Panc1 (cell line): ENCODE results near the gene FRMD5. TPM values are rescaled to one million over a fixed set of nuclear protein-coding genes. Genes with fewer than 3 reads are reported as not detected.

Experiments used
- ATAC-seq: fragments of 200-7000 bp; cut with Tn5 transposase; 2 replicates; pipeline ENCODE4 v1.9.1; 2020; ENCODE audit warnings: mild to moderate bottlenecking, moderate library complexity
- BruUV-seq: library from RNA; stranded (reverse); fragments of 400-500 nt; replicated peaks from 2 replicates; lab custom pipeline; 2021; lab: Mats Ljungman, UMichigan
- CTCF ChIA-PET: fragments of 300-600 bp; sonication (Branson Sonifier 250); formaldehyde crosslinking; loops from one replicate; lab custom pipeline; 2022; ENCODE audit warnings: antibody characterized with exemption; lab: Charles Lee
- POLR2A ChIA-PET: fragments of 300-600 bp; sonication (Branson Sonifier 250); formaldehyde crosslinking; loops from one replicate; lab custom pipeline; 2022; ENCODE audit warnings: antibody characterized with exemption; lab: Charles Lee
- DNase-seq: peaks from one replicate; pipeline ENCODE4 v3.0.0-alpha.2; 2010; ENCODE audit warnings: low read depth, low spot score
- H3K27ac ChIP-seq: 2 replicates; pipeline ENCODE4 v1.5.1; 2011; ENCODE audit warnings: mild to moderate bottlenecking, low read length, inconsistent platforms
- H3K27me3 ChIP-seq: fragments of 200-500 bp; sonication (Bioruptor generic); 2 replicates; pipeline ENCODE4 v1.6.0; 2014; ENCODE audit warnings: low read length, inconsistent platforms; ENCODE audit not compliant: control insufficient read depth, insufficient read depth
- H3K36me3 ChIP-seq: fragments of 200-500 bp; sonication (Bioruptor generic); 2 replicates; pipeline ENCODE4 v1.5.1; 2014; ENCODE audit warnings: inconsistent platforms, mild to moderate bottlenecking, low read length, moderate library complexity; ENCODE audit not compliant: control insufficient read depth, insufficient read depth
- H3K4me1 ChIP-seq: 2 replicates; pipeline ENCODE4 v1.5.1; 2011; ENCODE audit warnings: inconsistent platforms, mild to moderate bottlenecking, low read length, moderate library complexity; ENCODE audit not compliant: control insufficient read depth, insufficient read depth
- H3K4me3 ChIP-seq, 2 experiments: 2 replicates each; pipeline ENCODE4 v1.5.1; 2011 to 2012; ENCODE audit warnings: low read depth in 2 of 2, low read length in 2 of 2, mild to moderate bottlenecking in 2 of 2, inconsistent platforms in 1 of 2, moderate library complexity in 1 of 2
- H3K9me3 ChIP-seq: fragments of 200-500 bp; sonication (Bioruptor generic); 2 replicates; pipeline ENCODE4 v1.5.1; 2014; ENCODE audit warnings: low read depth, mild to moderate bottlenecking, inconsistent platforms, low read length, moderate library complexity; ENCODE audit not compliant: control insufficient read depth, insufficient read depth
- CTCF ChIP-seq: fragments of 450-650 bp; IDR thresholded peaks from 2 replicates; pipeline ENCODE4 v1.5.1; 2017; ENCODE audit warnings: mild to moderate bottlenecking
- POLR2AphosphoS5 ChIP-seq: IDR thresholded peaks from 2 replicates; pipeline ENCODE4 v1.6.1; 2012; ENCODE audit warnings: mild to moderate bottlenecking, low read depth, low read length, moderate library complexity
- REST ChIP-seq, 2 experiments: IDR thresholded peaks; 2 replicates each; pipeline ENCODE4 v1.6.1; 2011 to 2012; ENCODE audit warnings: low read depth in 2 of 2, control low read depth in 1 of 2, low read length in 1 of 2, mild to moderate bottlenecking in 1 of 2, moderate library complexity in 1 of 2; ENCODE audit not compliant: insufficient read depth in 1 of 2
- SIN3A ChIP-seq: IDR thresholded peaks from 2 replicates; pipeline ENCODE4 v1.6.1; 2012; ENCODE audit warnings: low read depth, mild to moderate bottlenecking, low read length, moderate library complexity, borderline replicate concordance; ENCODE audit not compliant: insufficient read depth
- TCF7L2 ChIP-seq: IDR thresholded peaks from 2 replicates; pipeline ENCODE4 v1.6.1; 2011; ENCODE audit warnings: mild to moderate bottlenecking, low read depth, low read length, inconsistent platforms
- in situ Hi-C: cut with HindIII; loops from 2 replicates; pipeline ENCODE4 v1.10.0; 2016; ENCODE audit warnings: low sequenced_read_pairs, low pct_unique_long_range_greater_than_20kb
- intact Hi-C: fragments of 100-400 bp; cut with micrococcal nuclease; formaldehyde crosslinking; loops from one replicate; pipeline ENCODE4 v1.10.0; 2022; ENCODE audit not compliant: unreplicated experiment
- total RNA-seq: library from RNA; stranded (reverse); gene quantifications from one replicate; pipeline ENCODE4 v1.2.1, GENCODE V29; 2021; ENCODE audit not compliant: unreplicated experiment

The FRMD5 gene
- total RNA-seq, 1 experiment from 2014 or later = 18.3 TPM

DNA sequence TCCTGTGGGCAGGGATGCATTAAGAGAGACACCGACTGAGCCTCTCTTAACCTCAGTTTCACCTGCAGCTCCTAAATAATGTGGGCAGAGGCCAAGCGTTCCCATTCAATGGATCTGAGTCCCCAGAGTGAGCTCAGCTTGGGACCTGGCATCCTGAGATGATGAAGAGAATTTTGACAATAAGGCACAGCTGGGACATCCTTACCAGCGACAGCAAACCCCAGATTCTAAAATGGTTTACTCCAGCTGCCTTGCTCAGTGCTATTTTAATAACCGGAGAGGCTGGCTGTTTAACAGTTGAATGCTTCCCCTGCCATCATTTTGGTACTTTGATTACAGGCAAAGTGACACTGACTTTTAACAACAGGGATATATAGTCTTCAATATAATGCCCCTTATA is 244.5 kb downstream of the FRMD5 start:
- ATAC-seq (no peak), DNase-seq (no peak)
- TF ChIP-seq SIN3A (no peak), POLR2AphosphoS5 (no peak), CTCF (no peak), TCF7L2 (no peak), REST (IDR thresholded peaks at IDR 0.05; ENCODE audit: insufficient read depth in 1 of 2, low read depth in 2 of 2, low read length in 1 of 2) (no peak)
- no peak overlapping the region for H3K27ac ChIP-seq
- H3K9me3 ChIP-seq = no peaks in the 10 kb centered on the region
- CTCF ChIA-PET = no interaction called here
- no peaks in the 10 kb centered on the region for H3K36me3 ChIP-seq
- POLR2A ChIA-PET = no interaction called here
- BruUV-seq = no TSS peak
- in situ Hi-C loops = no loop called here
- no peaks in the 10 kb centered on the region for H3K4me1 ChIP-seq
- H3K27me3 ChIP-seq = no peaks in the 10 kb centered on the region
- H3K4me3 ChIP-seq = no peak overlapping the region
- intact Hi-C loops = no loop called here

GRCh38 chr15:43948691-43949325 is 246.3 kb downstream of the FRMD5 start:
- Histone ChIP-seq H3K9me3 (no peaks in the 10 kb centered on the region), H3K4me1 (no peaks in the 10 kb centered on the region), H3K4me3 (no peak overlapping the region), H3K36me3 (no peaks in the 10 kb centered on the region), H3K27ac (no peak overlapping the region), H3K27me3 (no peaks in the 10 kb centered on the region)
- in situ Hi-C loops (no loop called here), intact Hi-C loops (no loop called here)
- DNase-seq (no peak), ATAC-seq (no peak)
- ChIA-PET POLR2A (interaction anchor here (1.1 kb wide), 1 partner anchor 11 kb away, joined by 3 read pairs; no protein-coding TSS in a partner anchor), CTCF (no interaction called here)
- no TSS peak for BruUV-seq
- TF ChIP-seq SIN3A (no peak), CTCF (no peak), TCF7L2 (no peak)
